B cell (primary cell): ENCODE results near the gene CSMD2. TPM values are rescaled to one million over a fixed set of nuclear protein-coding genes. Genes with fewer than 3 reads are reported as not detected.

Experiments used
- ATAC-seq: fragments of 200-7000 bp; cut with Tn5 transposase; one replicate; pipeline ENCODE4 v1.10.0; 2021; ENCODE audit warnings: low read depth, mild to moderate bottlenecking, moderate number of reproducible peaks, moderate library complexity
- CTCF ChIA-PET: fragments of 350-600 bp; sonication (Branson Sonifier 250); formaldehyde crosslinking; loops from one replicate; lab custom pipeline; 2021; ENCODE audit warnings: antibody characterized with exemption, inconsistent platforms; lab: Charles Lee
- POLR2A ChIA-PET: fragments of 350-600 bp; sonication (Branson Sonifier 250); formaldehyde crosslinking; loops from one replicate; lab custom pipeline; 2021; ENCODE audit warnings: antibody characterized with exemption; lab: Charles Lee
- DNase-seq: peaks from one replicate; pipeline ENCODE4 v3.0.0; 2013
- H2AFZ ChIP-seq: 2 replicates; pipeline ENCODE4 v1.6.1; 2012; ENCODE audit warnings: mild to moderate bottlenecking, low read depth, low read length; ENCODE audit not compliant: insufficient read depth, poor library complexity, severe bottlenecking
- H3K27ac ChIP-seq, 2 donors: 1 replicate in 1 of 2; 2 replicates in 1 of 2; pipeline ENCODE4 v1.5.1; 2012 to 2013; ENCODE audit warnings: low read length in 2 of 2, mild to moderate bottlenecking in 2 of 2, moderate library complexity in 1 of 2
- H3K27me3 ChIP-seq, 4 experiments: fragments of 200-600 bp in 1 of 4; sonication (generic) in 1 of 4; replicated peaks in 1 of 4; 1 replicate in 2 of 4; 2 replicates in 2 of 4; pipeline versions ENCODE4 v1.6.1 to v1.7.0; 2013 to 2016; ENCODE audit warnings: low read length in 3 of 4, mild to moderate bottlenecking in 2 of 4, mixed read lengths in 1 of 4, moderate library complexity in 1 of 4; ENCODE audit not compliant: insufficient read depth in 4 of 4, control insufficient read depth in 3 of 4; ENCODE audit errors: control extremely low read depth in 1 of 4
- H3K36me3 ChIP-seq, 2 experiments: replicated peaks in 1 of 2; 1 replicate in 1 of 2; 2 replicates in 1 of 2; pipeline versions ENCODE4 v1.6.1 to v1.7.1; 2013; ENCODE audit warnings: low read length in 1 of 2; ENCODE audit not compliant: insufficient read depth in 2 of 2, control insufficient read depth in 1 of 2; ENCODE audit errors: control extremely low read depth in 1 of 2, extremely low read depth in 1 of 2
- H3K4me1 ChIP-seq, 2 donors: fragments of 200-600 bp in 1 of 2; sonication (generic) in 1 of 2; 1 replicate in 1 of 2; 2 replicates in 1 of 2; pipeline versions ENCODE4 v1.5.1 to v1.6.1; 2013 to 2017; ENCODE audit warnings: low read length in 2 of 2; ENCODE audit not compliant: control insufficient read depth in 2 of 2, insufficient read depth in 2 of 2
- H3K4me2 ChIP-seq: replicated peaks from 2 replicates; pipeline ENCODE3; 2012; ENCODE audit warnings: mild to moderate bottlenecking, low read depth, low read length; ENCODE audit not compliant: poor library complexity, severe bottlenecking
- H3K4me3 ChIP-seq, 5 experiments: fragments of 200-600 bp in 1 of 5; sonication (generic) in 1 of 5; 1 replicate in 3 of 5; 2 replicates in 2 of 5; pipeline versions ENCODE4 v1.5.1 to v1.7.0; 2011 to 2016; ENCODE audit warnings: low read length in 4 of 5, mild to moderate bottlenecking in 4 of 5, low read depth in 2 of 5, control low read depth in 1 of 5, moderate library complexity in 1 of 5; ENCODE audit not compliant: insufficient read depth in 1 of 5; ENCODE audit errors: control extremely low read depth in 1 of 5, extremely low read depth in 1 of 5
- H3K79me2 ChIP-seq: fragments of 200-600 bp; sonication (generic); one replicate; pipeline ENCODE4 v1.6.0; 2016; ENCODE audit warnings: low read length; ENCODE audit not compliant: control insufficient read depth, insufficient read depth
- H3K9ac ChIP-seq: fragments of 200-600 bp; sonication (generic); 2 replicates; pipeline ENCODE4 v1.6.1; 2017; ENCODE audit warnings: mild to moderate bottlenecking, low read length, moderate library complexity
- H3K9me3 ChIP-seq, 3 donors: one replicate each; pipeline versions ENCODE4 v1.6.1 to v1.7.1; 2013; ENCODE audit warnings: low read length in 2 of 3; ENCODE audit not compliant: control insufficient read depth in 2 of 3, insufficient read depth in 1 of 3; ENCODE audit errors: control extremely low read depth in 1 of 3
- H4K20me1 ChIP-seq: 2 replicates; pipeline ENCODE4 v1.6.0; 2012; ENCODE audit warnings: mild to moderate bottlenecking, low read length; ENCODE audit not compliant: insufficient read depth, control insufficient read depth, poor library complexity, severe bottlenecking
- H3K27ac Mint-ChIP-seq: one replicate; pipeline ENCODE4 v1.8.0; 2021; ENCODE audit warnings: mixed read lengths
- H3K27me3 Mint-ChIP-seq: one replicate; pipeline ENCODE4 v1.8.0; 2021; ENCODE audit warnings: mixed read lengths
- H3K4me1 Mint-ChIP-seq: one replicate; pipeline ENCODE4 v1.8.0; 2021; ENCODE audit warnings: mixed read lengths
- H3K4me3 Mint-ChIP-seq: one replicate; pipeline ENCODE4 v1.8.0; 2021; ENCODE audit warnings: mixed read lengths
- H3K9me3 Mint-ChIP-seq: one replicate; pipeline ENCODE4 v1.8.0; 2022; ENCODE audit warnings: mixed read lengths; ENCODE audit not compliant: insufficient read depth
- CTCF ChIP-seq: fragments of 200-600 bp; IDR thresholded peaks from one replicate; pipeline ENCODE4 v1.8.0; 2022; ENCODE audit warnings: antibody characterized with exemption, mild to moderate bottlenecking
- EZH2 ChIP-seq: IDR thresholded peaks from 2 replicates; pipeline ENCODE4 v1.6.1; 2012; ENCODE audit warnings: borderline replicate concordance, low read depth, mild to moderate bottlenecking, moderate library complexity, low read length; ENCODE audit not compliant: insufficient read depth, poor library complexity, severe bottlenecking
- WGBS: methylation state at CpG from one replicate; pipeline ENCODE4 v1.1.5; 2013; ENCODE audit warnings: missing lambda C conversion rate; ENCODE audit not compliant: insufficient coverage; 5-methylcytosine and 5-hydroxymethylcytosine counted together
- intact Hi-C: fragments of 100-400 bp; cut with micrococcal nuclease; formaldehyde crosslinking; loops from one replicate; pipeline ENCODE4 v1.10.0; 2022
- polyA plus RNA-seq: library from polyadenylated mRNA; depleted of rRNA; stranded (reverse); fragments of >200 nt; gene quantifications from 2 replicates; pipeline ENCODE4 v1.2.3, GENCODE V29; 2012
- total RNA-seq, 2 donors: library from RNA; stranded (reverse); fragments of 120-200 nt in 1 of 2; gene quantifications; 1 replicate in 1 of 2; 2 replicates in 1 of 2; pipeline versions ENCODE4 v1.2.3 to v1.2.4, GENCODE V29; 2013 to 2022

The CSMD2 gene
- total and polyA plus RNA-seq, 2 donors (not counting 1 experiment from before 2014, with no cell fraction given) = not detected

GRCh38 chr1:34144766-34145165 lies 20.3 kb downstream of the CSMD2 start:
- Histone ChIP-seq H3K4me1 (no peaks in the 10 kb centered on the region), H3K27me3 (no peaks in the 10 kb centered on the region), H3K27ac (no peak overlapping the region), H3K4me2 (no peak overlapping the region), H3K9me3 (no peaks in the 10 kb centered on the region), H3K9ac (no peak overlapping the region), H3K36me3 (no peaks in the 10 kb centered on the region), H3K4me3 (no peak overlapping the region), H4K20me1 (no peaks in the 10 kb centered on the region), H3K79me2 (no peaks in the 10 kb centered on the region), H2AFZ (no peak overlapping the region)
- ChIA-PET CTCF (no interaction called here), POLR2A (no interaction called here)
- H3K4me3 Mint-ChIP-seq = no peak overlapping the region
- peaks cover 8% of the 10 kb centered on the region for H3K4me1 Mint-ChIP-seq
- H3K27me3 Mint-ChIP-seq = peaks cover 18% of the 10 kb centered on the region
- no peak overlapping the region for H3K27ac Mint-ChIP-seq
- DNase-seq = no peak
- no peak for ATAC-seq
- H3K9me3 Mint-ChIP-seq = no peaks in the 10 kb centered on the region
- no peak for TF ChIP-seq EZH2
- no peak for TF ChIP-seq CTCF
- WGBS = 92% methylated on average over 5 of the region's 6 CpGs
- intact Hi-C loops = no loop called here

- no peaks in the 10 kb centered on the region for H3K27me3 ChIP-seq
- H3K27ac ChIP-seq = no peak overlapping the region
- no peak overlapping the region for H3K4me3 ChIP-seq
- intact Hi-C loops = no loop called here
- no peaks in the 10 kb centered on the region for H4K20me1 ChIP-seq
- no peak overlapping the region for H3K9ac ChIP-seq
- no peak overlapping the region for H3K4me3 Mint-ChIP-seq
- no peak for TF ChIP-seq CTCF
- no peak for TF ChIP-seq EZH2
- no peak overlapping the region for H3K4me2 ChIP-seq
- no peaks in the 10 kb centered on the region for H3K79me2 ChIP-seq
- H3K27ac Mint-ChIP-seq = no peak overlapping the region
- H3K36me3 ChIP-seq = no peaks in the 10 kb centered on the region
- no peak overlapping the region for H2AFZ ChIP-seq
- no peaks in the 10 kb centered on the region for H3K4me1 ChIP-seq
- no peak for ATAC-seq
- ChIA-PET POLR2A (no interaction called here), CTCF (no interaction called here)
- peaks cover 11% of the 10 kb centered on the region for H3K27me3 Mint-ChIP-seq
- no peaks in the 10 kb centered on the region for H3K9me3 ChIP-seq
- H3K4me1 Mint-ChIP-seq = peaks cover 8% of the 10 kb centered on the region
- DNase-seq = no peak
- no CpG with 5 or more reads among the region's 2 CpGs for WGBS
- no peaks in the 10 kb centered on the region for H3K9me3 Mint-ChIP-seq
These were observed 21.1 kb downstream of the CSMD2 start for GRCh38 chr1:34143975-34144374.
